Esophagus muscularis mucosa (tissue), 3 donors: ENCODE data around the gene BICC1.

Experiments
- CTCF ChIP-seq, 3 experiments: fragments of 200-600 bp in 2 of 3; fragments of 450-650 bp in 1 of 3; sonication (generic) in 2 of 3; IDR thresholded peaks; one replicate each; pipeline ENCODE4 v1.5.1; 2017 to 2019; ENCODE audit warnings: antibody characterized with exemption in 3 of 3, mild to moderate bottlenecking in 2 of 3, moderate library complexity in 1 of 3
- POLR2A ChIP-seq: fragments of 450-650 bp; IDR thresholded peaks from one replicate; pipeline ENCODE4 v1.6.1; 2017; ENCODE audit warnings: antibody characterized with exemption, moderate library complexity, mild to moderate bottlenecking, low read depth

- peak in 1 of 3 experiments; percentile 6 for TF ChIP-seq CTCF (IDR thresholded peaks at IDR 0.05)
- TF ChIP-seq POLR2A: no peak
Measured at GRCh38 chr10:58513188-58514110, 777 bp downstream of the BICC1 start.
